Neural crest cell (in vitro differentiated cells): Measurements from ENCODE around the gene MMAB. TPM values are rescaled to one million over a fixed set of nuclear protein-coding genes. Genes with fewer than 3 reads are reported as not detected.

Experiments
- DNase-seq: peaks from one replicate; pipeline ENCODE4 v3.0.0; 2021; ENCODE audit warnings: low read depth, mixed read lengths, low spot score
- H3K27ac Mint-ChIP-seq: one replicate; pipeline ENCODE4 v1.8.0; 2021; ENCODE audit warnings: mild to moderate bottlenecking, mixed read lengths; ENCODE audit not compliant: unreplicated experiment
- H3K27me3 Mint-ChIP-seq: 2 replicates; pipeline ENCODE4 v1.8.0; 2021; ENCODE audit warnings: low read depth, mild to moderate bottlenecking, mixed read lengths
- H3K36me3 Mint-ChIP-seq: 2 replicates; pipeline ENCODE4 v1.8.0; 2021; ENCODE audit warnings: low read depth, mild to moderate bottlenecking, mixed read lengths
- H3K4me1 Mint-ChIP-seq: 2 replicates; pipeline ENCODE4 v1.8.0; 2021; ENCODE audit warnings: mixed read lengths
- H3K4me3 Mint-ChIP-seq: one replicate; pipeline ENCODE4 v1.8.0; 2021; ENCODE audit warnings: mild to moderate bottlenecking, mixed read lengths
- H3K9me3 Mint-ChIP-seq: 2 replicates; pipeline ENCODE4 v1.8.0; 2021; ENCODE audit warnings: mixed read lengths
- CTCF ChIP-seq: fragments of 200-600 bp; sonication (generic); conservative IDR thresholded peaks from 2 replicates; pipeline ENCODE4 v1.5.0; 2021; ENCODE audit warnings: antibody characterized with exemption, mild to moderate bottlenecking
- total RNA-seq: library from RNA; stranded (reverse); gene quantifications from 2 replicates; pipeline ENCODE4 v1.2.1, GENCODE V29; 2021

Gene MMAB
- total RNA-seq, 1 donor from 2014 or later = 95.6 TPM

DNA sequence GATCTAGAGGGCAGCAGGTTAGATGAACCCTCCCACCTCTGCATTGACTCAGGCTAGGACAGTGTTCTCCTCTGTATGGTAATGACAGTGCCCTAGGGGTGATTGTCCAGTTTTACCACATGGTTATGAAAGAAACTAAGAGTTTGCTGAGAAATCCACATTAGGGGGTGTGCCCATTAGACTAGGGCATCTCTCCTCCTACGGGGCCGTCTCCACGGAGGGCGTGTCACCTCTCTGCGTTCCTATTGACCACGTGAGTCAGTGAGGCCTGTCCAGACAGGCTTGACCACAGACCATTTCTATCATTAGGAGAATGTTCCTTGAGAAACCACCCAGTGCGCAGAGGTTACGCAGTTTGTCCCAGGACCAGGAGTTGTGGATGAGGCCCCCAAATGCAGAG, 8.6 kb upstream of the MMAB start:
- no peak for TF ChIP-seq CTCF
- H3K27me3 Mint-ChIP-seq = no peaks in the 10 kb centered on the region

GRCh38 chr12:109581334-109581691, 8.0 kb upstream of the MMAB start:
- Mint-ChIP-seq H3K4me1 (peaks cover 6% of the 10 kb centered on the region), H3K27ac (peak overlapping the region; percentile 57), H3K9me3 (no peaks in the 10 kb centered on the region), H3K27me3 (no peaks in the 10 kb centered on the region), H3K36me3 (peaks cover 10% of the 10 kb centered on the region), H3K4me3 (no peak overlapping the region)
- TF ChIP-seq CTCF = no peak
- no peak for DNase-seq

More for the DNA sequence above, 8.6 kb upstream of the MMAB start:
- no peak for DNase-seq
- Mint-ChIP-seq H3K9me3 (no peaks in the 10 kb centered on the region), H3K27ac (no peak overlapping the region), H3K4me1 (peaks cover 10% of the 10 kb centered on the region), H3K4me3 (no peak overlapping the region), H3K36me3 (peaks cover 9% of the 10 kb centered on the region)

- no peak for TF ChIP-seq CTCF
- peak overlapping the region; percentile 41 for H3K4me3 Mint-ChIP-seq
- no peaks in the 10 kb centered on the region for H3K27me3 Mint-ChIP-seq
- DNase-seq = no peak
- H3K4me1 Mint-ChIP-seq = peaks cover 9% of the 10 kb centered on the region
- peak overlapping the region; percentile 57 for H3K27ac Mint-ChIP-seq
- no peaks in the 10 kb centered on the region for H3K9me3 Mint-ChIP-seq
- peaks cover 12% of the 10 kb centered on the region for H3K36me3 Mint-ChIP-seq
These were observed 7.5 kb upstream of the MMAB start for GRCh38 chr12:109580684-109581333.

GRCh38 chr12:109580272-109580671, 7.0 kb upstream of the MMAB start:
- peaks cover 12% of the 10 kb centered on the region for H3K36me3 Mint-ChIP-seq
- H3K27ac Mint-ChIP-seq = no peak overlapping the region

DNA sequence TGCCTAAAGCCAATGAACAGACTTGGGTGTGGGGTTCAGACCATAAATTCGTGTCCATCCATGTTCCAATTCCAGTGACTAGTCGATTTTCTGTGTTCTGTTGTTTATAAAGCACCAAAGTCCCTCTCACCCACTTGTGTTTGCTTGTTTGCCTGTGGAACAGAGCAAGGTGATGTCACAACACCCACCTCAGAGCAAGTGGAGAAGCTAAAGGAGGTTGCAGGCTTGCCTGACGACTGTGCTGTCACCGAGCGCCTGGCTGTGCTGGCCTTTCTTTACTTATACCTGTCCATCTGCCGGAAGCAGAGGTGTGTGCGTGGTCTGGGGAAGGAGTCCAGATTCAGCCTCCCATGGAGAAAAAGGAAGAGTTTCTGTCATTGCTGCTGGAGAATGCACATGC, 6.3 kb upstream of the MMAB start:
- peaks cover 12% of the 10 kb centered on the region for H3K36me3 Mint-ChIP-seq

More at GRCh38 chr12:109580272-109580671, 7.0 kb upstream of the MMAB start:
- no peaks in the 10 kb centered on the region for H3K27me3 Mint-ChIP-seq
- peaks cover 14% of the 10 kb centered on the region for H3K4me1 Mint-ChIP-seq
- DNase-seq = no peak
- H3K4me3 Mint-ChIP-seq = peak overlapping the region; percentile 41
- no peak for TF ChIP-seq CTCF
- H3K9me3 Mint-ChIP-seq = no peaks in the 10 kb centered on the region

More for the DNA sequence above, 6.3 kb upstream of the MMAB start:
- H3K4me3 Mint-ChIP-seq = no peak overlapping the region
- no peaks in the 10 kb centered on the region for H3K9me3 Mint-ChIP-seq
- DNase-seq = no peak
- no peaks in the 10 kb centered on the region for H3K27me3 Mint-ChIP-seq
- TF ChIP-seq CTCF = no peak
- no peak overlapping the region for H3K27ac Mint-ChIP-seq
- peaks cover 20% of the 10 kb centered on the region for H3K4me1 Mint-ChIP-seq
